Pulmonary artery endothelial cell (primary cell): ENCODE measurements around the gene MORN4. TPM values are rescaled to one million over a fixed set of nuclear protein-coding genes. Genes with fewer than 3 reads are reported as not detected.
"Not testable (repeated sequence)": the region's sequence is repeated elsewhere in the genome, so short reads cannot be mapped to it uniquely, and the experiment has no call there.

Experiments
- DNase-seq: peaks from one replicate; pipeline ENCODE4 v3.0.0-alpha.2; 2011; ENCODE audit warnings: low read depth, low spot score
- total RNA-seq: library from RNA; depleted of rRNA; stranded (reverse); fragments of >200 nt; gene quantifications from 2 replicates; pipeline ENCODE4 v1.2.3, GENCODE V29; 2014

Gene MORN4
- total RNA-seq, 1 donor from 2014 or later = 7.1 TPM

DNA sequence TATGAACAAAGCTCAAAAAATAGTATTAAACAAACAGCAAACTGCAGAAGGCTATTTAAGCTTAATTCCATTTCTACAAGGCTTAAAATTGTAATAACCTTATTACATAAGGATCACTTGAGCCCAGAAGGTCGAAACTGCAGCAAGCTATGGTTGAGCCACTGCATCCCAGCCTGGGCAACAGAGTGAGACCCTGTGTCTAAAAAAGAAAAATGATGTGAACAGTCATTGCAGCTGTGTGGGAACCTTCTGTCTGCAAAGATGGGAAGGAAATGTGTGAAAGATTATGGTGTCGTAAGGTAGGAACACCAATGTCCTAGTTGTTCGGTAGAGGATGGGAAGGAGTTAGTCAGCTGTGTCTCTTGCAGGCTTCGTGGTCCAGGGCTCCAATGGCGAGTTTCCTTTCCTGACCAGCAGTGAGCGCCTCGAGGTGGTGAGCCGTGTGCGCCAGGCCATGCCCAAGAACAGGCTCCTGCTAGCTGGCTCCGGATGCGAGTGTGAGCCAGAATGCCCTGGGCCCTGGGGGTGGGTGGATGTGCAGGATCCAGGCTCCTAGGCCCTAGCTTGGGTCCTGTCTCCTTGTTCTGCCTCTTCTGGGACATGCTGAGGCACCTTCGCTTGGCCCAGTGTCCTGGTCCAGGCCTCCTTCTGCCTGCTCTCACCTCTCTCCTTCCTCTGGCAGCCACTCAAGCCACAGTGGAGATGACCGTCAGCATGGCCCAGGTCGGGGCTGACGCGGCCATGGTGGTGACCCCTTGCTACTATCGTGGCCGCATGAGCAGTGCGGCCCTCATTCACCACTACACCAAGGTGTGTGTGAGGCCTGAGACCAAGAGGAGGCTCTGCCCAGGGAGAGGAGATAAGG lies 34.7 kb downstream of the MORN4 start:
- DNase-seq = no peak

GRCh38 chr10:97597778-97598177 lies 35.5 kb downstream of the MORN4 start:
- DNase-seq = no peak

DNA sequence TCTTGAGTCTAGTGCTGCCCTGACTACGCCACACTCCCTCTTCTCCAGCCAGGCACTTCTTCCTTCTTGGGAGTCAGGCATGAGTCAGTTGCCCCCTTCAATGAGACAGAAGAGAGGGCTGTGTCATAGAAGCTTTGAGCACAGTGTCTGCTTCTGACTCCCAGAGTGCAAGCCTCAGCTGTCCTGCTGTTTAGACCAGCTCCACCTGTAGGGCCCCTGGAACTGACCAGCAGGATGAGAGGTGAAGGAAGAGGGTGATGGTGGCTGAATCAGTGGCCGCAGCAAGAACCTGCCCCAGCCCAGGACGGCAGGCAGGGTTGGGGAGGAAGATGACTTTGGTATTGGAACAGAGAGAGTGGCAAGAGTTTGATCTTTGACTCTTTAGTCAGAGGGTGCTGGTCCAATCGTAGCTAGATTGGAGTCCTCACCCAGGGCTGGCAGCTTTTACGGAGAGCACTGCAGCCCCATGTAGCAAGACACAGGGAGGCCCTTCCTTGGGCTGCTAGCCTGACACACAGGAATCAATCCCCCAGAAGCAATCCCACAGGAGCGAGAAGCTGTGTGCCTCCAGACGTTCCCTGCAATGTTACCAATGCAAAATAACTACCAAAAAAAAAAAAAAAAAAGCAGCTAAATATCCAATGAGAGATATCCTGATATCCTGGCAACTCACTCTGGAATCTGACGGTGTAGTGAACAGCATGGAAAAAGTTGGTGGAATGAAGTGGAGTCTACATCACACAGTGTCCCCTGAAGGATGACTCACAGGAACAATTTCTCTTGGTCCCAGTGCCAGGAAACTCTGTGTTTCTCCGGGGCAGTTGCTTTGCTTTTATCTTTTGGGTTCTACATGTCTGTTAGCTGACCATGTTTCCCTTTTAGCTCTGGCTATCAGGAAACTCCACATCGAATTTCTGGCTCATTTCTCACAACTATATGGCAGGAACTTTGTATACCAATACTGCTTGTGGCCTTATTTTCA lies 36.9 kb downstream of the MORN4 start:
- DNase-seq = peak; percentile 94

DNA sequence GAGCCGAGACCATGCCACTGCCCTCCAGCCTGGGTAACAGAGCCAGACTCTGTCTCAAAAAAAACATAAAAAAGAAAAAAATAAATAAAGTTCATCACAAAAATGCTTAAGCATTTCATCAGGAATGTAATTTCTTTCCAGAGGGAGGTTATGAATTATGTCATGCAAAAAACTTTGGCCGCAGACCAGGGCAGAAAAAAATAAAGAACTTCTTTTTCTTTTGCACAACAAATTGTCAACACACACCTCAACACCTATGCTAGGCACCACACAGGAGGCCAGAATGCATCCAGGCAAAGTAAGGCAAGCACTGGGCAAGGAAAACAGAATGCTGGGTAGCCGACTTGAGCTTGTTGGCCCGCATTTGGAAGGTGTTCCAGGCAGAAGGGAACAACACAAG lies 39.9 kb downstream of the MORN4 start:
- no peak for DNase-seq

GRCh38 chr10:97590748-97591495 lies 42.4 kb downstream of the MORN4 start:
- no peak for DNase-seq

DNA sequence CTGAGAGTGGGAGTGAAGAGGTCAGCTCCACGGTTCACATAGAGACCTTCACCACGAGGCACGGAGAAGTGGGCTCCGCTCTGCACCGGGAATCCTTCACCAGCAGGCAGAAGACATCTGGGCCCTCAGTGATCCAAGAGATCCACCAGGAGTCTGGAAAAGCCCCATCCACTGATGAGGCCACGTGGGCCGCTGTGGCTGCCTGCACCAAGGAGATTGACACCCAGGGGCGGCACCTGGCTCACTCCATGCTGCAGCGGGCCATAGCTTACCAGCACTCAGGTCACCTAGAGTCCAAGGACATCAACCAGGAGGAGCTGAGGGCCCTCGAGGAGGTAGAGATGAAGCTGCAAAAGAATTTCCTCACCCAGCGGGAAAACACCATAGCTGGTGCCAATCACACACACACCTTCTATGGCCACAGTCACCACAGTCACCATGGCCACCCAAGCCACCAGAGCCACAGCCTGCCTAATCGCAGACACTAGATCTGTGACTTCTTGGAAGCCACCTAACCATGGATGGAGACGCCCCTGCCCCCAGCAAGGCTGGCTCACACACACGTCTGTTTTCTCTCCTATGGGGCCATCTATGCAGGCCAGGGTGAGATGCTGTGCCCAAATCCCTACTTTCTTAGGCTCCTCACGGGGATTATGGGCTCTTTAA lies 43.1 kb downstream of the MORN4 start:
- no peak for DNase-seq

- DNase-seq = no peak
These were observed 43.8 kb downstream of the MORN4 start, which contains the start of gene C10orf62 for GRCh38 chr10:97589479-97589878. TSS of gene C10orf62 (plus strand) at chr10:97589721. CDS start at chr10:97589898, 177 bp downstream.

DNA sequence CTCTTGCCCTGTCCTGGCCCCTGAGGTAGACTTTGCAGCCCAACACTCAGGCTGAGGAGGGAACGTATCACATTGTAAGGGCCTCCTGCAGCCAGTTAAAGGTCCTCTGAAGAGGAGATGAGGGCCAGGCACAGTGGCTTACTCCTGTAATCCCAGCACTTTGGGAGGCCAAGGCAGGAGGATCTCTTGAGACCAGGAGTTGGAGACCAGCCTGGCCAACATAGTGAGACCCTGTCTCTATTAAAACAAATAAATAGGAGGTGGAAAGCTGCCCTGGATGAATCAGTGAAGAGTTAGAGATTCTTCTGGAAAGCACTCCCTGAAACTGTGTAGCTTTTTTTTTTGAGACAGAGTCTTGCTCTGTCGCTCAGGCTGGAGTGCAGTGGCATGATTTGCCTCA lies 46.1 kb downstream of the MORN4 start:
- no peak for DNase-seq

DNA sequence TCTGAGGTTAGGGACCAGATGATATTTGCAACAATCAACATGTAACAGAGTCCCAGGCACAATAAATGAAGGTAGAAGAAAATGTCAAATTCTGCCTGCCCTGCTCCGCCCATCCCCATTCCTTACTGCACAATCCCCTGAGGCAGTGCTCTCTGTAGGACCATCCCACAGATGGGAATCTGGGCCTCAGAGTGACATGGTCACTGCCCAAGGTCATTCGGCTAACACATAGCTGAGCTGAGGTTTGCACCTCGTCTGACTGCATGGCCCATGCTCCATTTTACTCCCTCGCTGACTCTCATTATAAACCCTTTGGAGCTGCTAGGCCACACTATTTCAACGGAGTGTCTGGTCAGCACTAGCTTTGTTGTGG lies 47.9 kb downstream of the MORN4 start:
- DNase-seq = no peak

- DNase-seq = no peak
These were observed 48.4 kb downstream of the MORN4 start for GRCh38 chr10:97584798-97585438.

GRCh38 chr10:97584060-97584797 lies 49.1 kb downstream of the MORN4 start, which contains the start of gene HOGA1:
TSS of gene HOGA1 (plus strand) at chr10:97584389. CDS start at chr10:97584704, 315 bp downstream.
- DNase-seq = peak; percentile 13

- no peak for DNase-seq
These were observed 49.8 kb downstream of the MORN4 start for GRCh38 chr10:97583476-97583875.

- no peak for DNase-seq
These were observed 51.1 kb downstream of the MORN4 start for GRCh38 chr10:97582169-97582568.

DNA sequence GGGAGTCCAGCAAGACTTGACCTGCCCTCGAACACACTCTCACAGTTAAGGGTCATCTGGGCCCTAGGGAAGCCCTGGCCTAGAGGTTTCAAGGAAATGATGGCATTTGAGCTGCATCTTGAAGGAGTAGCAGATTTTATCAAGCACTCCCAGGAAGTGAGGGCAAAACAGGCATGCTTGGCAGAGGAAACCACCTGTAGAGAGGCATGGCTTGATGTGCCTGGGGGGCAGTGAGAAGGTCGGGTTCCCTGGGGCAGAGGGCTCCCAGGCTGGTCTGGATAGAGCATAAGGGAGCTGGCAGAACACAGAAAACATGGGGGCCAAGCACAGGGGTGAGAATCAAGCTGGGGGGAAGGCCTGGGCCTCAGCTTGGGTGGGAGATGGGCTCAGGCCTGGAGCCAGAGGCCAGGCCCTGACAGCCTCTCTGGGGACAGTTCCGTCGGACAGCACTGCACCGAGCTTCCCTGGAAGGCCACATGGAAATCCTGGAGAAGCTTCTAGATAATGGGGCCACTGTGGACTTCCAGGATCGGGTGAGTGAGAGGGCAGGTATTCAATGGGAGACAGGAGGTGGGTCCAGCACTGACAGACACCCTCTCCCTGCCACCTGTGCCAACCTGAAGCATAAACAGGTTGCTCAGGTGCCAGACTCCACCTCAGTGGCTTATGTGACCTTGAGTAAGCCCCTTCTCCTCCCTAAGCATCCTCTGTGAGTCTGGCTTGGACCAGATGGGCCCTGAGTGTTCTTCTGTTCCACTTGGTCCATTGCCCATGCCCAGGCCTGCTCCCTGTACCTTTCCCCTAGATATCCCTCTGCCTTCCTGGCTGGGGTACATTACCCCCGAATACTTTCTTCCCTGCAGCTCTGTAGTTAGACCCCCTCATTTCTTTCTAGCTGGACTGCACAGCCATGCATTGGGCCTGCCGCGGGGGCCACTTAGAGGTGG lies 52.6 kb downstream of the MORN4 start:
- no peak for DNase-seq

- no peak for DNase-seq
These were observed 55.0 kb downstream of the MORN4 start for GRCh38 chr10:97578171-97578844.

GRCh38 chr10:97577701-97578100 lies 55.6 kb downstream of the MORN4 start:
- DNase-seq = no peak

DNA sequence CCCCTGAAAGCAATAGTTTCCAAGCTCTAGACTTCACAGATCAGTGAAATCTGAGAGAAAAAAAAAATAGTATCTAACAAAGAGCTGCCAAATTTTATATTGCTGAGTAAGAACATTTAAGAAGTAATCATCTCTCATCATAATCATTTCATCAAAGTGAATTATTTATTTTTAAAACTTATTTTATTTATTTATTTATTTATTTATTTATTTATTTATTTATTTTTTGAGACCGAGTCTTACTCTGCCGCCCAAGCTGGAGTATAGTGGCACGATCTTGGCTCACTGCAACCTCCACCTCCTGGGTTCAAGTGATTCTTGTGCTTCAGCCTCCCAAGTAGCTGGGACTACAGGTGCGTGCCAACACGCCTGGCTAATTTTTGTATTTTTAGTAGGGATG lies 56.8 kb downstream of the MORN4 start:
- DNase-seq = not testable (repeated sequence)
